ENCODE results near the gene DCHS1.

DCHS1 gene

GRCh38 chr11:6682591-6682935 lies 27.0 kb upstream of the DCHS1 start:
- Mint-ChIP-seq H3K4me3 (peak overlapping the region; percentile 92 to 99), H3K4me1 (peaks cover 16 to 38% of the 10 kb centered on the region in 2 donors), H3K27ac (peak overlapping the region; percentile 99), H3K36me3 (peaks cover 17 to 34% of the 10 kb centered on the region in 2 donors), H3K9me3 (no peaks in the 10 kb centered on the region), H3K27me3 (peaks cover 0 to 6% of the 10 kb centered on the region in 2 donors)
- no peak for DNase-seq
- ATAC-seq (replicated peaks), result peak in 1 of 2 donors; percentile 7

GRCh38 chr11:6681949-6682348 lies 26.3 kb upstream of the DCHS1 start:
- Mint-ChIP-seq H3K4me1 (peaks cover 16 to 38% of the 10 kb centered on the region in 2 donors), H3K36me3 (peaks cover 17 to 34% of the 10 kb centered on the region in 2 donors), H3K27me3 (peaks cover 0 to 6% of the 10 kb centered on the region in 2 donors), H3K4me3 (peak overlapping the region; percentile 92 to 99), H3K9me3 (no peaks in the 10 kb centered on the region), H3K27ac (no peak overlapping the region)
- DNase-seq, result no peak
- no peak for ATAC-seq (replicated peaks)

GRCh38 chr11:6681505-6681904 lies 25.9 kb upstream of the DCHS1 start:
- peak overlapping the region; percentile 28 to 59 for H3K4me3 Mint-ChIP-seq

GRCh38 chr11:6677018-6677417 lies 21.4 kb upstream of the DCHS1 start:
- H3K4me3 Mint-ChIP-seq, result no peak overlapping the region
- H3K4me1 Mint-ChIP-seq, result peaks cover 17 to 21% of the 10 kb centered on the region in 2 donors
- DNase-seq, result no peak
- no peak for ATAC-seq (replicated peaks)
- H3K27ac Mint-ChIP-seq, result no peak overlapping the region
- no peaks in the 10 kb centered on the region for H3K9me3 Mint-ChIP-seq
- H3K27me3 Mint-ChIP-seq, result no peaks in the 10 kb centered on the region
- H3K36me3 Mint-ChIP-seq, result peaks cover 14 to 31% of the 10 kb centered on the region in 2 donors

More at GRCh38 chr11:6681505-6681904, 25.9 kb upstream of the DCHS1 start:
- Mint-ChIP-seq H3K27me3 (peaks cover 0 to 6% of the 10 kb centered on the region in 2 donors), H3K27ac (peak overlapping the region; percentile 3), H3K36me3 (peaks cover 17 to 34% of the 10 kb centered on the region in 2 donors), H3K9me3 (no peaks in the 10 kb centered on the region), H3K4me1 (peaks cover 16 to 38% of the 10 kb centered on the region in 2 donors)
- DNase-seq (no peak), ATAC-seq (replicated peaks) (no peak)

- H3K4me3 Mint-ChIP-seq, result no peak overlapping the region
- H3K27me3 Mint-ChIP-seq, result peaks cover 6 to 7% of the 10 kb centered on the region in 2 donors
- H3K4me1 Mint-ChIP-seq, result peaks cover 2 to 4% of the 10 kb centered on the region in 2 donors
- H3K9me3 Mint-ChIP-seq, result no peaks in the 10 kb centered on the region
- ATAC-seq (replicated peaks), result no peak
- H3K36me3 Mint-ChIP-seq, result peaks cover 4 to 17% of the 10 kb centered on the region in 2 donors
- H3K27ac Mint-ChIP-seq, result no peak overlapping the region
- DNase-seq, result no peak
These were observed 19.3 kb upstream of the DCHS1 start for GRCh38 chr11:6674862-6675261.

GRCh38 chr11:6674219-6674597 lies 18.6 kb upstream of the DCHS1 start:
- Mint-ChIP-seq H3K4me3 (no peak overlapping the region), H3K9me3 (no peaks in the 10 kb centered on the region), H3K27ac (no peak overlapping the region), H3K36me3 (peaks cover 4 to 10% of the 10 kb centered on the region in 2 donors), H3K4me1 (peaks cover 0 to 4% of the 10 kb centered on the region in 2 donors), H3K27me3 (peaks cover 6 to 7% of the 10 kb centered on the region in 2 donors)
- no peak for DNase-seq
- ATAC-seq (replicated peaks), result no peak

- H3K9me3 Mint-ChIP-seq, result no peaks in the 10 kb centered on the region
- ATAC-seq (replicated peaks), result no peak
- no peak overlapping the region for H3K4me3 Mint-ChIP-seq
- H3K27me3 Mint-ChIP-seq, result peaks cover 6 to 7% of the 10 kb centered on the region in 2 donors
- no peak for DNase-seq
- H3K27ac Mint-ChIP-seq, result no peak overlapping the region
- peaks cover 4 to 5% of the 10 kb centered on the region in 2 donors for H3K36me3 Mint-ChIP-seq
- peaks cover 0 to 4% of the 10 kb centered on the region in 2 donors for H3K4me1 Mint-ChIP-seq
These were observed 18.1 kb upstream of the DCHS1 start for GRCh38 chr11:6673523-6674218.

GRCh38 chr11:6671991-6672390 lies 16.4 kb upstream of the DCHS1 start:
- no peak overlapping the region for H3K27ac Mint-ChIP-seq
- H3K36me3 Mint-ChIP-seq, result peaks cover 0 to 4% of the 10 kb centered on the region in 2 donors
- peaks cover 7 to 9% of the 10 kb centered on the region in 2 donors for H3K4me1 Mint-ChIP-seq
- no peak overlapping the region for H3K4me3 Mint-ChIP-seq
- peaks cover 6 to 7% of the 10 kb centered on the region in 2 donors for H3K27me3 Mint-ChIP-seq
- ATAC-seq (replicated peaks) (no peak), DNase-seq (no peak)
- H3K9me3 Mint-ChIP-seq, result no peaks in the 10 kb centered on the region

- peaks cover 0 to 4% of the 10 kb centered on the region in 2 donors for H3K36me3 Mint-ChIP-seq
- ATAC-seq (replicated peaks), result no peak
- no peaks in the 10 kb centered on the region for H3K9me3 Mint-ChIP-seq
- no peak overlapping the region for H3K27ac Mint-ChIP-seq
- peaks cover 7 to 13% of the 10 kb centered on the region in 2 donors for H3K4me1 Mint-ChIP-seq
- H3K4me3 Mint-ChIP-seq, result no peak overlapping the region
- no peak for DNase-seq
- peaks cover 6 to 7% of the 10 kb centered on the region in 2 donors for H3K27me3 Mint-ChIP-seq
These were observed 14.7 kb upstream of the DCHS1 start for GRCh38 chr11:6670202-6670830.

- Mint-ChIP-seq H3K4me3 (no peak overlapping the region), H3K36me3 (peaks cover 0 to 4% of the 10 kb centered on the region in 2 donors), H3K27me3 (peaks cover 6 to 7% of the 10 kb centered on the region in 2 donors), H3K4me1 (peaks cover 3 to 13% of the 10 kb centered on the region in 2 donors), H3K27ac (no peak overlapping the region), H3K9me3 (no peaks in the 10 kb centered on the region)
- peak; percentile 87 to 92 for ATAC-seq (replicated peaks)
- peak; percentile 41 for DNase-seq
These were observed 12.2 kb upstream of the DCHS1 start for GRCh38 chr11:6667733-6668374.

GRCh38 chr11:6666302-6667183 lies 10.9 kb upstream of the DCHS1 start:
- Mint-ChIP-seq H3K27me3 (peaks cover 6 to 7% of the 10 kb centered on the region in 2 donors), H3K4me1 (peaks cover 3 to 13% of the 10 kb centered on the region in 2 donors), H3K36me3 (peaks cover 0 to 4% of the 10 kb centered on the region in 2 donors), H3K9me3 (no peaks in the 10 kb centered on the region), H3K27ac (peak overlapping the region; percentile 52), H3K4me3 (no peak overlapping the region)
- DNase-seq, result no peak
- ATAC-seq (replicated peaks), result peak in 1 of 2 donors; percentile 22

- H3K9me3 Mint-ChIP-seq, result no peaks in the 10 kb centered on the region
- DNase-seq, result no peak
These were observed 8.9 kb upstream of the DCHS1 start for GRCh38 chr11:6664551-6664950.

GRCh38 chr11:6663794-6664469 lies 8.3 kb upstream of the DCHS1 start:
- ATAC-seq (replicated peaks), result no peak
- H3K27me3 Mint-ChIP-seq, result no peaks in the 10 kb centered on the region
- no peak overlapping the region for H3K4me3 Mint-ChIP-seq
- H3K36me3 Mint-ChIP-seq, result no peaks in the 10 kb centered on the region
- peaks cover 3 to 13% of the 10 kb centered on the region in 2 donors for H3K4me1 Mint-ChIP-seq
- H3K9me3 Mint-ChIP-seq, result no peaks in the 10 kb centered on the region
- DNase-seq, result no peak
- no peak overlapping the region for H3K27ac Mint-ChIP-seq

More at GRCh38 chr11:6664551-6664950, 8.9 kb upstream of the DCHS1 start:
- no peak overlapping the region for H3K27ac Mint-ChIP-seq
- peaks cover 3 to 13% of the 10 kb centered on the region in 2 donors for H3K4me1 Mint-ChIP-seq
- no peaks in the 10 kb centered on the region for H3K36me3 Mint-ChIP-seq
- no peak for ATAC-seq (replicated peaks)
- H3K4me3 Mint-ChIP-seq, result no peak overlapping the region
- no peaks in the 10 kb centered on the region for H3K27me3 Mint-ChIP-seq

Data from stimulated activated naive B cell treated with anti-CD40 and anti-IgM and Interleukin-4, amounts not matched to agents 10 μg/mL and 1 μg/mL and 100 μg/mL, for 72 hours (primary cell).